ENCODE data around the gene PML.
A peak's percentile ranks its signal among the peaks of the same experiment; 100 is the strongest.
"Not testable (repeated sequence)": the region's sequence is repeated elsewhere in the genome, so short reads cannot be mapped to it uniquely, and the experiment has no call there.

The PML gene

GRCh38 chr15:73968461-73968860, 26.1 kb upstream of the PML start:
- DNase-seq (ENCODE audit: insufficient read length, low spot score) (no peak), FAIRE-seq (no peak)
- TF ChIP-seq POU2F2 (IDR thresholded peaks at IDR 0.05; ENCODE audit: low read depth, low read length): no peak
- no peak for TF ChIP-seq SPI1 (IDR thresholded peaks at IDR 0.05; ENCODE audit: low read depth, low read length)
- TF ChIP-seq POLR2A (IDR thresholded peaks at IDR 0.05; ENCODE audit: low read depth, low read length): no peak
- no peak for TF ChIP-seq PAX5 (IDR thresholded peaks at IDR 0.05; ENCODE audit: insufficient read depth, low read length, severe bottlenecking)
- no peak for TF ChIP-seq TAF1 (IDR thresholded peaks at IDR 0.05; ENCODE audit: low read depth, low read length)
- no peak for TF ChIP-seq POLR2AphosphoS5 (IDR thresholded peaks at IDR 0.05; ENCODE audit: low read depth, low read length)

GRCh38 chr15:73969151-73969759, 25.3 kb upstream of the PML start:
- TF ChIP-seq PAX5 (IDR thresholded peaks at IDR 0.05; ENCODE audit: insufficient read depth, low read length, severe bottlenecking): no peak
- TF ChIP-seq SPI1 (IDR thresholded peaks at IDR 0.05; ENCODE audit: low read depth, low read length): no peak
- no peak for TF ChIP-seq POLR2A (IDR thresholded peaks at IDR 0.05; ENCODE audit: low read depth, low read length)
- no peak for TF ChIP-seq POU2F2 (IDR thresholded peaks at IDR 0.05; ENCODE audit: low read depth, low read length)
- no peak for TF ChIP-seq POLR2AphosphoS5 (IDR thresholded peaks at IDR 0.05; ENCODE audit: low read depth, low read length)
- DNase-seq (ENCODE audit: insufficient read length, low spot score): no peak
- FAIRE-seq: no peak

GRCh38 chr15:73972984-73973682, 21.4 kb upstream of the PML start:
- peak; percentile 73 for DNase-seq (ENCODE audit: insufficient read length, low spot score)
- FAIRE-seq: peak; percentile 68
- TF ChIP-seq POLR2A (IDR thresholded peaks at IDR 0.05; ENCODE audit: low read depth, low read length) (no peak), PAX5 (IDR thresholded peaks at IDR 0.05; ENCODE audit: insufficient read depth, low read length, severe bottlenecking) (no peak), POU2F2 (IDR thresholded peaks at IDR 0.05; ENCODE audit: low read depth, low read length) (no peak), SPI1 (IDR thresholded peaks at IDR 0.05; ENCODE audit: low read depth, low read length) (peak; percentile 70), TAF1 (IDR thresholded peaks at IDR 0.05; ENCODE audit: low read depth, low read length) (no peak)

- FAIRE-seq; DNase-seq (ENCODE audit: insufficient read length, low spot score): not testable (repeated sequence)
Measured at GRCh38 chr15:73973683-73974200, 20.8 kb upstream of the PML start.

GRCh38 chr15:73975440-73976125, 18.9 kb upstream of the PML start:
- not testable (repeated sequence) for FAIRE-seq; DNase-seq (ENCODE audit: insufficient read length, low spot score)

- TF ChIP-seq POU2F2 (IDR thresholded peaks at IDR 0.05; ENCODE audit: low read depth, low read length): no peak
- TF ChIP-seq POLR2AphosphoS5 (IDR thresholded peaks at IDR 0.05; ENCODE audit: low read depth, low read length): no peak
- no peak for TF ChIP-seq PAX5 (IDR thresholded peaks at IDR 0.05; ENCODE audit: insufficient read depth, low read length, severe bottlenecking)
- no peak for TF ChIP-seq POLR2A (IDR thresholded peaks at IDR 0.05; ENCODE audit: low read depth, low read length)
- TF ChIP-seq TAF1 (IDR thresholded peaks at IDR 0.05; ENCODE audit: low read depth, low read length): no peak
- no peak for DNase-seq (ENCODE audit: insufficient read length, low spot score)
- FAIRE-seq: no peak
Measured at GRCh38 chr15:73978896-73979295, 15.6 kb upstream of the PML start.

GRCh38 chr15:73979636-73980035, 14.9 kb upstream of the PML start:
- FAIRE-seq (no peak), DNase-seq (ENCODE audit: insufficient read length, low spot score) (no peak)
- no peak for TF ChIP-seq PAX5 (IDR thresholded peaks at IDR 0.05; ENCODE audit: insufficient read depth, low read length, severe bottlenecking)
- TF ChIP-seq SPI1 (IDR thresholded peaks at IDR 0.05; ENCODE audit: low read depth, low read length): no peak
- no peak for TF ChIP-seq POLR2AphosphoS5 (IDR thresholded peaks at IDR 0.05; ENCODE audit: low read depth, low read length)
- no peak for TF ChIP-seq POLR2A (IDR thresholded peaks at IDR 0.05; ENCODE audit: low read depth, low read length)
- TF ChIP-seq POU2F2 (IDR thresholded peaks at IDR 0.05; ENCODE audit: low read depth, low read length): no peak

- DNase-seq (ENCODE audit: insufficient read length, low spot score) (no peak), FAIRE-seq (no peak)
- TF ChIP-seq PAX5 (IDR thresholded peaks at IDR 0.05; ENCODE audit: insufficient read depth, low read length, severe bottlenecking) (no peak), POLR2A (IDR thresholded peaks at IDR 0.05; ENCODE audit: low read depth, low read length) (no peak), TAF1 (IDR thresholded peaks at IDR 0.05; ENCODE audit: low read depth, low read length) (no peak), SPI1 (IDR thresholded peaks at IDR 0.05; ENCODE audit: low read depth, low read length) (no peak), POU2F2 (IDR thresholded peaks at IDR 0.05; ENCODE audit: low read depth, low read length) (no peak), POLR2AphosphoS5 (IDR thresholded peaks at IDR 0.05; ENCODE audit: low read depth, low read length) (no peak)
Measured at GRCh38 chr15:73981761-73982221, 12.7 kb upstream of the PML start.

GRCh38 chr15:73982222-73982962, 12.1 kb upstream of the PML start:
- peak; percentile 77 for FAIRE-seq
- TF ChIP-seq POU2F2 (IDR thresholded peaks at IDR 0.05; ENCODE audit: low read depth, low read length) (no peak), POLR2AphosphoS5 (IDR thresholded peaks at IDR 0.05; ENCODE audit: low read depth, low read length) (no peak; the same call in 1 of the 2 replicates), TAF1 (IDR thresholded peaks at IDR 0.05; ENCODE audit: low read depth, low read length) (no peak), SPI1 (IDR thresholded peaks at IDR 0.05; ENCODE audit: low read depth, low read length) (no peak), POLR2A (IDR thresholded peaks at IDR 0.05; ENCODE audit: low read depth, low read length) (no peak)
- DNase-seq (ENCODE audit: insufficient read length, low spot score): no peak

Measured in GM12891 (cell line).